Neural cell (in vitro differentiated cells): Measurements from ENCODE around the gene ANO3. TPM values are rescaled to one million over a fixed set of nuclear protein-coding genes. Genes with fewer than 3 reads are reported as not detected.

Source experiments
- H2AFZ ChIP-seq: fragments of 200-600, 300-800 bp; sonication (generic), shearing (Covaris generic); 2 replicates; pipeline ENCODE4 v1.6.0; 2014; ENCODE audit warnings: low read depth, mild to moderate bottlenecking, antibody characterized with exemption, low read length, moderate library complexity
- H3F3A ChIP-seq: fragments of 200-600 bp; shearing (Covaris generic); 2 replicates; pipeline ENCODE4 v1.6.1; 2016; ENCODE audit warnings: mild to moderate bottlenecking, moderate library complexity, mixed read lengths, antibody characterized with exemption, low read length; ENCODE audit not compliant: insufficient read depth, poor library complexity, severe bottlenecking
- H3K27ac ChIP-seq: fragments of 200-600, 300-800 bp; sonication (generic), shearing (Covaris generic); 2 replicates; pipeline ENCODE4 v1.5.1; 2014; ENCODE audit warnings: mild to moderate bottlenecking, low read length, moderate library complexity
- H3K27me3 ChIP-seq: fragments of 300-800, 200-600 bp; sonication (generic), shearing (Covaris generic); 2 replicates; pipeline ENCODE4 v1.6.0; 2014; ENCODE audit warnings: mild to moderate bottlenecking, low read depth, low read length, moderate library complexity; ENCODE audit not compliant: insufficient read depth
- H3K36me3 ChIP-seq: fragments of 300-800, 200-600 bp; sonication (generic), shearing (Covaris generic); 2 replicates; pipeline ENCODE4 v1.5.1; 2014; ENCODE audit warnings: mild to moderate bottlenecking, antibody characterized with exemption, low read length, moderate library complexity; ENCODE audit not compliant: insufficient read depth
- H3K4me2 ChIP-seq: fragments of 300-800, 200-600 bp; sonication (generic), shearing (Covaris generic); 2 replicates; pipeline ENCODE4 v1.6.0; 2014; ENCODE audit warnings: mild to moderate bottlenecking, low read length
- H3K4me3 ChIP-seq: fragments of 300-800, 200-600 bp; sonication (generic), shearing (Covaris generic); 2 replicates; pipeline ENCODE4 v1.5.1; 2014; ENCODE audit warnings: mild to moderate bottlenecking, low read length, moderate library complexity
- H3K79me2 ChIP-seq: fragments of 200-600 bp; shearing (Covaris generic); replicated peaks from 2 replicates; pipeline ENCODE4 v1.6.0; 2014; ENCODE audit warnings: mild to moderate bottlenecking, low read length, moderate library complexity; ENCODE audit not compliant: insufficient read depth
- H3K9ac ChIP-seq: fragments of 300-800, 200-600 bp; sonication (generic), shearing (Covaris generic); 2 replicates; pipeline ENCODE4 v1.6.1; 2016; ENCODE audit warnings: mild to moderate bottlenecking, low read length, mixed read lengths
- H3K9me2 ChIP-seq: fragments of 200-600 bp; shearing (Covaris generic); 2 replicates; pipeline ENCODE4 v1.6.1; 2016; ENCODE audit warnings: mild to moderate bottlenecking, low read length, mixed read lengths; ENCODE audit not compliant: insufficient read depth
- H3K9me3 ChIP-seq: fragments of 200-600, 300-800 bp; sonication (generic), shearing (Covaris generic); 2 replicates; pipeline ENCODE4 v1.6.1; 2016; ENCODE audit warnings: mild to moderate bottlenecking, mixed run types, low read length, moderate library complexity, mixed read lengths
- H4K20me1 ChIP-seq: fragments of 200-600 bp; shearing (Covaris generic); 2 replicates; pipeline ENCODE4 v1.6.1; 2016; ENCODE audit warnings: mild to moderate bottlenecking, mixed run types; ENCODE audit not compliant: insufficient read depth
- CTCF ChIP-seq: fragments of 450-650 bp; IDR thresholded peaks from 2 replicates; pipeline ENCODE4 v1.5.1; 2014; ENCODE audit warnings: antibody characterized with exemption, mild to moderate bottlenecking, moderate library complexity; ENCODE audit not compliant: poor library complexity, severe bottlenecking
- EP300 ChIP-seq: fragments of 450-650 bp; conservative IDR thresholded peaks from 2 replicates; pipeline ENCODE4 v1.6.1; 2014; ENCODE audit warnings: antibody characterized with exemption, mild to moderate bottlenecking, moderate library complexity; ENCODE audit not compliant: poor library complexity, severe bottlenecking
- EZH2 ChIP-seq: fragments of 200-600, 300-800 bp; shearing (Covaris generic), sonication (generic); IDR thresholded peaks from 2 replicates; pipeline ENCODE4 v1.6.1; 2014; ENCODE audit warnings: antibody characterized with exemption, low read length, borderline replicate concordance, mild to moderate bottlenecking; ENCODE audit not compliant: insufficient read depth, poor library complexity, severe bottlenecking
- MXI1 ChIP-seq: fragments of 450-650 bp; conservative IDR thresholded peaks from 2 replicates; pipeline ENCODE4 v1.6.1; 2014; ENCODE audit warnings: antibody characterized with exemption, mild to moderate bottlenecking; ENCODE audit not compliant: poor library complexity, severe bottlenecking
- POLR2AphosphoS5 ChIP-seq: IDR thresholded peaks from 2 replicates; pipeline ENCODE4 v1.6.1; 2012
- RAD21 ChIP-seq: fragments of 450-650 bp; conservative IDR thresholded peaks from 2 replicates; pipeline ENCODE4 v1.6.1; 2014; ENCODE audit warnings: antibody characterized with exemption, mild to moderate bottlenecking, moderate library complexity
- REST ChIP-seq: IDR thresholded peaks from 2 replicates; pipeline ENCODE4 v1.6.1; 2012; ENCODE audit warnings: borderline replicate concordance
- SMC3 ChIP-seq: fragments of 450-650 bp; conservative IDR thresholded peaks from 2 replicates; pipeline ENCODE4 v1.6.1; 2014; ENCODE audit warnings: antibody characterized with exemption, mild to moderate bottlenecking, moderate library complexity; ENCODE audit not compliant: poor library complexity
- TAF1 ChIP-seq: IDR thresholded peaks from 2 replicates; pipeline ENCODE4 v1.6.1; 2012; ENCODE audit warnings: low read depth
- polyA plus RNA-seq: library from polyadenylated mRNA; depleted of rRNA; stranded (reverse); fragments of >200 nt; gene quantifications from 2 replicates; pipeline ENCODE4 v1.2.3, GENCODE V29; 2014

The ANO3 gene
- polyA plus RNA-seq, 1 donor from 2014 or later, result not detected

GRCh38 chr11:26584818-26585217 lies 252.9 kb downstream of the ANO3 start:
- no peak overlapping the region for H3K9ac ChIP-seq
- H3K27me3 ChIP-seq, result no peaks in the 10 kb centered on the region
- no peak overlapping the region for H2AFZ ChIP-seq
- no peaks in the 10 kb centered on the region for H3K79me2 ChIP-seq
- no peak overlapping the region for H3K4me2 ChIP-seq
- TF ChIP-seq EZH2 (no peak), CTCF (no peak), SMC3 (no peak), MXI1 (no peak), REST (no peak), TAF1 (no peak), EP300 (no peak), POLR2AphosphoS5 (no peak), RAD21 (no peak)
- H3F3A ChIP-seq, result no peaks in the 10 kb centered on the region
- H3K36me3 ChIP-seq, result no peaks in the 10 kb centered on the region
- H3K9me2 ChIP-seq, result no peaks in the 10 kb centered on the region
- H4K20me1 ChIP-seq, result no peaks in the 10 kb centered on the region
- H3K4me3 ChIP-seq, result no peak overlapping the region
- H3K9me3 ChIP-seq, result no peaks in the 10 kb centered on the region
- no peak overlapping the region for H3K27ac ChIP-seq

- no peak for TF ChIP-seq EP300
- TF ChIP-seq RAD21, result no peak
- TF ChIP-seq CTCF, result no peak
- TF ChIP-seq REST, result no peak
- TF ChIP-seq EZH2, result no peak
- no peak for TF ChIP-seq TAF1
- TF ChIP-seq SMC3, result no peak
- TF ChIP-seq MXI1, result no peak
- TF ChIP-seq POLR2AphosphoS5, result no peak
- Histone ChIP-seq H4K20me1 (no peaks in the 10 kb centered on the region), H3K9ac (no peak overlapping the region), H3K27ac (no peak overlapping the region), H3K36me3 (no peaks in the 10 kb centered on the region), H3K9me2 (no peaks in the 10 kb centered on the region), H3K4me3 (no peak overlapping the region), H3K9me3 (no peaks in the 10 kb centered on the region), H3K79me2 (no peaks in the 10 kb centered on the region), H3K4me2 (no peak overlapping the region), H2AFZ (no peak overlapping the region), H3K27me3 (no peaks in the 10 kb centered on the region), H3F3A (no peaks in the 10 kb centered on the region)
These were observed 255.1 kb downstream of the ANO3 start for GRCh38 chr11:26587073-26587472.
